NB4 (cell line): ENCODE results near the gene PON1.
A peak's percentile ranks its signal among the peaks of the same experiment; 100 is the strongest.

Experiments
- DNase-seq: peaks from one replicate; pipeline ENCODE4 v3.0.0; 2010; ENCODE audit warnings: low read depth
- H3K4me3 ChIP-seq: one replicate; pipeline ENCODE4 v1.5.1; 2011; ENCODE audit warnings: mild to moderate bottlenecking, low read depth, low read length, moderate library complexity
- CTCF ChIP-seq: IDR thresholded peaks from one replicate; pipeline ENCODE4 v1.5.1; 2012; ENCODE audit warnings: low read depth, low read length
- MAX ChIP-seq: IDR thresholded peaks from 2 replicates; pipeline ENCODE4 v1.6.1; 2011; ENCODE audit warnings: low read depth, low read length
- MYC ChIP-seq: IDR thresholded peaks from 2 replicates; pipeline ENCODE4 v1.6.1; 2011; ENCODE audit warnings: low read depth, low read length
- POLR2A ChIP-seq: IDR thresholded peaks from 2 replicates; pipeline ENCODE4 v1.6.1; 2011; ENCODE audit warnings: mild to moderate bottlenecking; ENCODE audit not compliant: insufficient read length; ENCODE audit errors: extremely low read depth

Gene PON1

GRCh38 chr7:95334447-95334846, 10.1 kb upstream of the PON1 start:
- no peak overlapping the region for H3K4me3 ChIP-seq
- DNase-seq, result no peak
- TF ChIP-seq POLR2A, result no peak
- no peak for TF ChIP-seq MAX
- no peak for TF ChIP-seq MYC
- no peak for TF ChIP-seq CTCF

GRCh38 chr7:95330961-95331337, 6.6 kb upstream of the PON1 start:
- H3K4me3 ChIP-seq, result peak overlapping the region; percentile 36
- no peak for DNase-seq
- TF ChIP-seq MYC (no peak), CTCF (no peak), MAX (no peak), POLR2A (no peak)

GRCh38 chr7:95330204-95330960, 6.0 kb upstream of the PON1 start:
- H3K4me3 ChIP-seq, result peak overlapping the region; percentile 36
- TF ChIP-seq POLR2A, result no peak
- TF ChIP-seq CTCF, result no peak
- no peak for TF ChIP-seq MYC
- no peak for TF ChIP-seq MAX
- DNase-seq, result peak; percentile 10

GRCh38 chr7:95327356-95327755, 3.0 kb upstream of the PON1 start:
- no peak for DNase-seq
- H3K4me3 ChIP-seq, result no peak overlapping the region
- no peak for TF ChIP-seq MYC
- TF ChIP-seq CTCF, result no peak
- TF ChIP-seq MAX, result no peak
- no peak for TF ChIP-seq POLR2A

GRCh38 chr7:95323410-95324129, 762 bp downstream of the PON1 start:
- H3K4me3 ChIP-seq, result no peak overlapping the region
- TF ChIP-seq MYC (no peak), MAX (no peak), CTCF (no peak), POLR2A (no peak)
- no peak for DNase-seq
